Left renal cortex interstitium (tissue), 4 donors: ENCODE results near the gene TFG. TPM values are rescaled to one million over a fixed set of nuclear protein-coding genes. Genes with fewer than 3 reads are reported as not detected.

Experiments
- DNase-seq, 4 donors: peaks; one replicate each; pipeline ENCODE4 v3.0.0-alpha.2; 2013; ENCODE audit warnings: low read depth in 4 of 4, low spot score in 2 of 4, missing footprints in 1 of 4
- polyA plus RNA-seq, 4 donors: library from polyadenylated mRNA; unstranded; fragments of 120-200 nt; gene quantifications; one replicate each; pipeline ENCODE4 v1.2.1, GENCODE V29; 2013; ENCODE audit not compliant: insufficient read length in 4 of 4

Gene TFG
- polyA plus RNA-seq, 4 donors: 135 to 141 (median 139) TPM

DNA sequence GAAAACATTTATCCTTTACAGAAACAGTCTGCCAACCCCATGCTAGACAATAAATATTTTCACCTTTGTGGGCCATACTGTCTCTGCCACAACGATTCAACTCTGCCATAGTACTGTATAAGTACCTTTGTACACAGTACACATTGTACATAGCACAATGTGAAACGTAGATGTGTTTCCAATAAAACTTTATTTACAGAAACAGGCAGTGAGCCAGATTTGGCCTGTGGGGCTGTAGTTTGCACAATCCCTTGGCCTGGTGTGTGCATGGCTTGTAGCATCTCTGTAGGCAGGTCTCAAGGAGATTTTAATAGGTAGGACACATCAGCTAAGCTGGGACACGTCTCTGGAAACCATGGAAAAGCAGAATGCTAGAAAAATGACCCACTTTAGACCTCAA lies 74.3 kb downstream of the TFG start:
- no peak for DNase-seq

DNA sequence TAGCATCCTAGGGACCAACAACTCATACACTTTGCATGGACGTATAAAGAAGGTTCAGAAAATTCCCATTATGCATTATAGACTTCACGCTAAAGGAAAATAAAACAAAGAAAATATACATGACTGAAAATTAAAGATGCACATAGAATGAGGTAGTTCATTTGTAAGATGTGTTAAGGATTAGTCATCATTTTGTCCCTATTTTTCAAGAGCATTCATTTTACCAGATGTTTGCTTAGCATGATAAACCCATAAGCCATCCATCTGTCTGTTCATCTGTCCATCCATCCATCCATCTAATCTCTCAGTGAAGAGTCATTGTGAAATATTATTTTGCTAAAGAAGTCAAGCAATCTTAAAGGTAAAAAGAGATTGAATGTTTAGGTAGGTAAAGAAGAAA lies 80.3 kb downstream of the TFG start:
- DNase-seq: no peak

DNA sequence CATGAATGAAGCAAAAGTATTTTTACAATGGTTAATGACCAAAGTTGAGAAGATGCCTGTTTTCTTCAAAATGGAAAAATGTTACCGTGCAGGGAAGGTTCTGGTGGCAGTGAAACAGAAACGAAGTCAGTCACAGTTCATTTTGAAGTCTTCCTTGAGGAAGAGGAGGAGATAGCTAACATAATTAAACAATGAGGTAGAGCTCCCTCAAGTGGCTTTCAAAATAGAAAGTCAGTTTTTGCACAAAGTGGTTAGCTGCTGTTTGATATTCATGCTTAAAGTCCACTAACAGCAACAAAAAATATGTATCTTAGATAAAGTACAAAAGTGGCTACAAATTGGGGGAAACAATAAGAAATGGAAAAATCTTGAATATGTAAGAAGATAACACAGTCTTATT lies 87.3 kb downstream of the TFG start:
- DNase-seq: no peak

DNA sequence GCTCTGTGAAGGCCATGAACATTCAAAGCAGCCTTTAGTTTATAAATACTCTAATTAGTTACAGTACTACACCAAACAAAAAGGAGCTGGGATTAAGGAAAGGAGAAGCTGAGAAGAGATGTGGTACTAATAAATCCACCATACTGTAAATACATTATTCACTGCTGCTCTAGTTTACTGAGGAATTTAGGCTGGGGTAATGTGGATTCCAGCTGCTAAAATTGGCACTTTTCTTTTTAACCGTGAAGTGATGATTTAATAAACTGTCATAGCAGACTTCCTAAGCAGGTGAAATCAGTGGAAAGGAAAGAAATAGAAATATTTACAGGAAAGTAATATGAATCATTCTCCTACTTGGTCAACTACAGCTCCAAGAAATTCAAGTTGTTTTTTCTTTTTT lies 88.7 kb downstream of the TFG start:
- no peak for DNase-seq

Other genes with a start within 250 kb of the TFG start
- 10 to 100 TPM; 21.3 to 27.9 (median 24.9) TPM for gene TMEM45A, start 216.9 kb upstream of the TFG start, polyA plus RNA-seq
- under 1 TPM; 0.05 to 0.25 (median 0.07) TPM for gene ADGRG7, start 99.9 kb upstream of the TFG start, polyA plus RNA-seq